K562 (cell line): Measurements from ENCODE around the gene CAPZB. TPM values are rescaled to one million over a fixed set of nuclear protein-coding genes. Genes with fewer than 3 reads are reported as not detected.
A peak's percentile ranks its signal among the peaks of the same experiment; 100 is the strongest.

Experiments used
- ATAC-seq: fragments of 200-7000 bp; cut with Tn5 transposase; 3 replicates; pipeline ENCODE4 v1.9.1; 2020; ENCODE audit warnings: moderate library complexity
- BruUV-seq: library from RNA; stranded (reverse); fragments of 400-500 nt; replicated peaks from 2 replicates; lab custom pipeline; 2021; lab: Mats Ljungman, UMichigan
- CTCF ChIA-PET: fragments of 300-600 bp; formaldehyde crosslinking; extraction: SDS; loops from one replicate; lab custom pipeline; 2021; ENCODE audit warnings: low intra/inter-chr PET ratio; lab: Yijun Ruan, JAX
- POLR2A ChIA-PET: fragments of 300-600, 350-650 bp; sonication (Branson Sonifier 250); formaldehyde crosslinking; extraction: SDS; loops from one replicate; lab custom pipeline; 2021; ENCODE audit warnings: antibody characterized with exemption, inconsistent platforms; lab: Yijun Ruan, JAX
- DNase-seq, 4 experiments: peaks; one replicate each; pipeline versions ENCODE4 v3.0.0 to v3.0.0-alpha.2; 2011 to 2018; ENCODE audit warnings: low spot score in 3 of 4, mixed read lengths in 3 of 4; ENCODE audit errors: extremely low read depth in 1 of 4
- FAIRE-seq: peaks from 2 replicates; lab custom pipeline; 2011; peaks lifted over from hg19 to GRCh38; lab: Jason Lieb, UNC
- H2AFZ ChIP-seq: 2 replicates; pipeline ENCODE4 v1.6.0; 2011; ENCODE audit warnings: low read depth, low read length, control low read depth, inconsistent platforms
- H3K27ac ChIP-seq: fragments of 200-600 bp; 3 replicates; pipeline ENCODE4 v1.8.0; 2011; ENCODE audit warnings: low read depth, mild to moderate bottlenecking, control low read depth, inconsistent platforms, low read length, moderate library complexity, mixed read lengths; ENCODE audit errors: extremely low read depth
- H3K27me3 ChIP-seq, 2 experiments: fragments of 300-600 bp in 1 of 2; 2 replicates in 1 of 2; 3 replicates in 1 of 2; pipeline versions ENCODE4 v1.6.0 to v1.8.0; 2011; ENCODE audit warnings: inconsistent platforms in 2 of 2, low read length in 2 of 2, mild to moderate bottlenecking in 1 of 2, mixed read lengths in 1 of 2, moderate library complexity in 1 of 2; ENCODE audit not compliant: control insufficient read depth in 2 of 2, insufficient read depth in 2 of 2
- H3K36me3 ChIP-seq: fragments of 300-600 bp; 3 replicates; pipeline ENCODE4 v1.8.0; 2011; ENCODE audit warnings: mild to moderate bottlenecking, low read length, inconsistent platforms; ENCODE audit not compliant: control insufficient read depth, insufficient read depth
- H3K4me1 ChIP-seq, 2 experiments: fragments of 200-600 bp in 1 of 2; replicated peaks in 1 of 2; 2 replicates in 1 of 2; 3 replicates in 1 of 2; pipeline versions ENCODE4 v1.5.1 to v1.8.0; 2011; ENCODE audit warnings: inconsistent platforms in 2 of 2, low read length in 2 of 2, mild to moderate bottlenecking in 1 of 2, mixed read lengths in 1 of 2, moderate library complexity in 1 of 2; ENCODE audit not compliant: control insufficient read depth in 2 of 2, insufficient read depth in 2 of 2
- H3K4me2 ChIP-seq: 2 replicates; pipeline ENCODE4 v1.6.1; 2011; ENCODE audit warnings: low read length, control low read depth, inconsistent platforms, mixed read lengths; ENCODE audit not compliant: insufficient read depth
- H3K4me3 ChIP-seq: fragments of 200-600 bp; sonication (generic), shearing (Covaris generic); 2 replicates; pipeline ENCODE4 v1.5.1; 2016; ENCODE audit warnings: control low read depth, inconsistent platforms
- H3K79me2 ChIP-seq: fragments of 200-600 bp; 3 replicates; pipeline ENCODE4 v1.8.0; 2011; ENCODE audit warnings: low read length, inconsistent platforms; ENCODE audit not compliant: control insufficient read depth, insufficient read depth
- H3K9ac ChIP-seq, 2 experiments: 2 replicates each; pipeline versions ENCODE4 v1.6.0 to v1.6.1; 2011; ENCODE audit warnings: low read depth in 2 of 2, low read length in 2 of 2, control low read depth in 1 of 2, inconsistent platforms in 1 of 2, mild to moderate bottlenecking in 1 of 2, mixed read lengths in 1 of 2; ENCODE audit not compliant: insufficient read depth in 1 of 2
- H3K9me1 ChIP-seq: one replicate; pipeline ENCODE4 v1.6.0; 2011; ENCODE audit warnings: inconsistent platforms, mild to moderate bottlenecking, low read length, moderate library complexity; ENCODE audit not compliant: control insufficient read depth, insufficient read depth
- H3K9me3 ChIP-seq: replicated peaks from 2 replicates; pipeline ENCODE4 v1.5.1; 2011; ENCODE audit warnings: low read depth, low read length, inconsistent platforms; ENCODE audit not compliant: control insufficient read depth, insufficient read depth
- H4K20me1 ChIP-seq: replicated peaks from 2 replicates; pipeline ENCODE4 v1.6.1; 2011; ENCODE audit warnings: low read length, inconsistent platforms, mixed read lengths; ENCODE audit not compliant: control insufficient read depth, insufficient read depth
- ETV5 ChIP-seq: sonication (generic); formaldehyde crosslinking; IDR thresholded peaks from 2 replicates; pipeline ENCODE4 v1.4.0; 2020; ENCODE audit warnings: low read depth, mild to moderate bottlenecking, missing genetic modification reagents
- FOXA3 ChIP-seq, 2 experiments: fragments of 450-650 bp in 1 of 2; sonication (generic) in 1 of 2; formaldehyde crosslinking; IDR thresholded peaks in 1 of 2; conservative IDR thresholded peaks in 1 of 2; 2 replicates each; pipeline versions ENCODE4 v1.4.0 to v1.8.0; 2020 to 2022; ENCODE audit warnings: mild to moderate bottlenecking in 2 of 2, missing genetic modification reagents in 1 of 2
- KLF10 ChIP-seq: fragments of 250-450 bp; sonication (Bioruptor Pico); IDR thresholded peaks from 2 replicates; pipeline ENCODE4 v1.6.1; 2021; ENCODE audit warnings: matching md5 sums
- NKRF ChIP-seq: fragments of 450-650 bp; IDR thresholded peaks from 2 replicates; pipeline ENCODE4 v1.6.1; 2016; ENCODE audit warnings: borderline replicate concordance
- PHF20 ChIP-seq: fragments of 450-650 bp; IDR thresholded peaks from 2 replicates; pipeline ENCODE4 v1.6.1; 2018; ENCODE audit not compliant: partially characterized antibody
- TFAP4 ChIP-seq: sonication (generic); formaldehyde crosslinking; IDR thresholded peaks from 2 replicates; pipeline ENCODE4 v1.8.0; 2022; ENCODE audit warnings: missing genetic modification reagents, mild to moderate bottlenecking, moderate library complexity, borderline replicate concordance
- ZBTB12 ChIP-seq: fragments of 250-450 bp; sonication (Bioruptor Pico); IDR thresholded peaks from 2 replicates; pipeline ENCODE4 v1.4.0; 2020
- ZFP1 ChIP-seq: fragments of 450-650 bp; formaldehyde crosslinking; IDR thresholded peaks from 2 replicates; pipeline ENCODE4 v1.4.0; 2020; ENCODE audit warnings: mild to moderate bottlenecking, mixed read lengths
- WGBS: fragments of 100-300 bp; shearing (Covaris generic); methylation state at CpG from one replicate; pipeline ENCODE4 v1.1.6; 2016; ENCODE audit warnings: low coverage, mixed read lengths; ENCODE audit not compliant: insufficient coverage; ENCODE audit errors: missing lambda C conversion rate; 5-methylcytosine and 5-hydroxymethylcytosine counted together
- in situ Hi-C: fragments of 300-500 bp; cut with MboI; formaldehyde crosslinking; loops from 4 replicates; pipeline ENCODE4 v1.15.0; 2018; ENCODE audit warnings: inconsistent platforms, mixed read lengths
- intact Hi-C: fragments of 100-400 bp; cut with micrococcal nuclease; formaldehyde crosslinking; loops from 2 replicates; pipeline ENCODE4 v1.14.2; 2022
- polyA plus RNA-seq, 8 experiments: library from polyadenylated mRNA; depleted of rRNA in 4 of 8; stranded (reverse) in 5 of 8; unstranded in 3 of 8; fragments of >200 nt; fragmentation: Nextera tagmentation in 2 of 8; fragmentation: Illumina TruSeq in 1 of 8; extraction: Ambion mirVana in 2 of 8; extraction: Trizol in 1 of 8; gene quantifications; 2 replicates each; pipeline versions ENCODE4 v1.2.1 to v1.2.3, GENCODE V29; 2011 to 2014; ENCODE audit warnings: inconsistent platforms in 1 of 8, missing spikeins in 1 of 8
- total RNA-seq, 7 experiments: library from RNA; depleted of rRNA in 6 of 7; stranded (reverse); fragments of >200 nt in 6 of 7; fragmentation: Illumina TruSeq in 2 of 7; extraction: Trizol in 2 of 7; gene quantifications; 2 replicates each; pipeline versions ENCODE4 v1.2.1 to v1.2.3, GENCODE V29; 2011 to 2021; ENCODE audit warnings: low replicate concordance in 1 of 7

The CAPZB gene
- total and polyA plus RNA-seq, 9 of the 15 experiments (the other 6 are each of a cell fraction or from before 2014, with no cell fraction given) = 57.6 to 297 (median 125) TPM

GRCh38 chr1:19311503-19311930, 173.8 kb downstream of the CAPZB start:
- H3K27ac ChIP-seq = peak overlapping the region; percentile 85
- no peaks in the 10 kb centered on the region for H3K9me3 ChIP-seq
- peaks cover 43% of the 10 kb centered on the region for H3K36me3 ChIP-seq
- no peak for FAIRE-seq
- ChIA-PET CTCF (no interaction called here), POLR2A (interaction anchor here (1.0 to 4.0 kb wide), 6 partner anchors 12 to 340 kb away, joined by 3 to 21 read pairs (median 6); partner anchors contain the start of genes EMC1 and MRTO4)
- in situ Hi-C loops (no loop called here), intact Hi-C loops (loop anchor here (5.0 kb wide), 1 partner anchor 59 kb away; the partner anchor contains the start of genes EMC1 and MRTO4)
- under 1% methylated on average over 28 of the region's 29 CpGs for WGBS
- peak overlapping the region; percentile 95 to 97 for H3K9ac ChIP-seq
- peaks cover 57% of the 10 kb centered on the region for H3K79me2 ChIP-seq
- peaks cover 2% of the 10 kb centered on the region for H3K9me1 ChIP-seq
- DNase-seq = peak in 2 of 4 experiments; percentile 18 to 48
- H3K4me2 ChIP-seq = peak overlapping the region; percentile 75
- peak overlapping the region; percentile 77 for H3K4me3 ChIP-seq
- peak; percentile 30 for ATAC-seq
- BruUV-seq = no TSS peak
- H3K4me1 ChIP-seq = peaks cover 44 to 65% of the 10 kb centered on the region in 2 experiments
- no peaks in the 10 kb centered on the region for H3K27me3 ChIP-seq
- peak overlapping the region; percentile 90 for H2AFZ ChIP-seq
- peaks cover 8% of the 10 kb centered on the region for H4K20me1 ChIP-seq
- no peak for TF ChIP-seq ZBTB12
- peak; percentile 30; the same call in 1 of the 2 replicates for TF ChIP-seq NKRF
- peak; percentile 60 for TF ChIP-seq PHF20
- TF ChIP-seq ZFP1 (CRISPR knock-in tag) = no peak
- TF ChIP-seq FOXA3 (CRISPR knock-in tag; conservative IDR thresholded peaks at IDR 0.05 in 1 of 2, IDR thresholded peaks at IDR 0.05 in 1 of 2) = 0 out of 4 replicates have a peak, but pooled peaks of 1 of the 2 experiments have one; percentile 30
- TF ChIP-seq ETV5 (CRISPR knock-in tag) = 0 out of 2 replicates have a peak, but pooled peaks have one; percentile 28
- TF ChIP-seq KLF10 = no peak
- TF ChIP-seq TFAP4 (CRISPR knock-in tag) = 0 out of 2 replicates have a peak, but pooled peaks have one; percentile 5
